Astrocyte (in vitro differentiated cells and primary cell): ENCODE results near the gene HTR2B. TPM values are rescaled to one million over a fixed set of nuclear protein-coding genes. Genes with fewer than 3 reads are reported as not detected.

ENCODE experiments used
- DNase-seq: peaks from one replicate; pipeline ENCODE4 v3.0.0-alpha.2; 2010; ENCODE audit warnings: low read depth
- FAIRE-seq: peaks from 2 replicates; lab custom pipeline; 2011; peaks lifted over from hg19 to GRCh38; lab: Jason Lieb, UNC
- H2AFZ ChIP-seq: 2 replicates; pipeline ENCODE4 v1.6.0; 2012; ENCODE audit warnings: low read depth, low read length, inconsistent platforms
- H3K27ac ChIP-seq: 2 replicates; pipeline ENCODE4 v1.5.1; 2011; ENCODE audit warnings: low read depth, low read length, inconsistent platforms
- H3K27me3 ChIP-seq: 2 replicates; pipeline ENCODE4 v1.6.0; 2011; ENCODE audit warnings: low read length, inconsistent platforms; ENCODE audit not compliant: insufficient read depth
- H3K36me3 ChIP-seq: 2 replicates; pipeline ENCODE4 v1.5.1; 2011; ENCODE audit warnings: low read length, inconsistent platforms; ENCODE audit not compliant: insufficient read depth
- H3K4me1 ChIP-seq: 2 replicates; pipeline ENCODE4 v1.5.1; 2011; ENCODE audit warnings: low read length, inconsistent platforms; ENCODE audit not compliant: insufficient read depth
- H3K4me2 ChIP-seq: 2 replicates; pipeline ENCODE4 v1.6.0; 2012; ENCODE audit warnings: low read length, inconsistent platforms
- H3K4me3 ChIP-seq: 2 replicates; pipeline ENCODE4 v1.5.1; 2011; ENCODE audit warnings: low read depth, mild to moderate bottlenecking, low read length, inconsistent platforms; ENCODE audit not compliant: insufficient read depth
- H3K79me2 ChIP-seq: 2 replicates; pipeline ENCODE4 v1.6.0; 2012; ENCODE audit warnings: mild to moderate bottlenecking, low read length, inconsistent platforms; ENCODE audit not compliant: insufficient read depth
- H3K9ac ChIP-seq: 2 replicates; pipeline ENCODE4 v1.6.0; 2012; ENCODE audit warnings: mild to moderate bottlenecking, low read length, inconsistent platforms
- H3K9me3 ChIP-seq: 2 replicates; pipeline ENCODE4 v1.5.1; 2012; ENCODE audit warnings: low read depth, mild to moderate bottlenecking, low read length, inconsistent platforms; ENCODE audit not compliant: insufficient read depth
- H4K20me1 ChIP-seq: 2 replicates; pipeline ENCODE4 v1.6.0; 2012; ENCODE audit warnings: low read length, inconsistent platforms; ENCODE audit not compliant: insufficient read depth
- H3K27ac Mint-ChIP-seq: one replicate; pipeline ENCODE4 v1.8.0; 2021; ENCODE audit warnings: mild to moderate bottlenecking, mixed read lengths; ENCODE audit not compliant: unreplicated experiment
- H3K27me3 Mint-ChIP-seq: one replicate; pipeline ENCODE4 v1.8.0; 2021; ENCODE audit warnings: low read depth, mixed read lengths; ENCODE audit not compliant: unreplicated experiment
- H3K36me3 Mint-ChIP-seq: one replicate; pipeline ENCODE4 v1.8.0; 2021; ENCODE audit warnings: low read depth, mixed read lengths; ENCODE audit not compliant: unreplicated experiment
- H3K4me1 Mint-ChIP-seq: one replicate; pipeline ENCODE4 v1.8.0; 2021; ENCODE audit warnings: low read depth, mixed read lengths; ENCODE audit not compliant: unreplicated experiment
- H3K4me3 Mint-ChIP-seq: one replicate; pipeline ENCODE4 v1.8.0; 2021; ENCODE audit warnings: mild to moderate bottlenecking, moderate library complexity, mixed read lengths; ENCODE audit not compliant: unreplicated experiment
- H3K9me3 Mint-ChIP-seq: one replicate; pipeline ENCODE4 v1.8.0; 2021; ENCODE audit warnings: mild to moderate bottlenecking, mixed read lengths; ENCODE audit not compliant: unreplicated experiment
- CTCF ChIP-seq: IDR thresholded peaks from 2 replicates; pipeline ENCODE4 v1.5.1; 2011; ENCODE audit warnings: low read depth, mild to moderate bottlenecking, inconsistent platforms, low read length, moderate library complexity; ENCODE audit not compliant: insufficient read depth
- EZH2 ChIP-seq: IDR thresholded peaks from 2 replicates; pipeline ENCODE4 v1.6.1; 2012; ENCODE audit warnings: mild to moderate bottlenecking, low read length, inconsistent platforms; ENCODE audit not compliant: insufficient read depth
- total RNA-seq: library from RNA; stranded (reverse); gene quantifications from 2 replicates; pipeline ENCODE4 v1.2.1, GENCODE V29; 2021

Gene HTR2B
- total RNA-seq, 1 donor from 2014 or later: 0.27 TPM

- H3K9me3 Mint-ChIP-seq: no peaks in the 10 kb centered on the region
- Histone ChIP-seq H2AFZ (no peak overlapping the region), H3K27me3 (no peaks in the 10 kb centered on the region), H3K79me2 (peaks cover 75% of the 10 kb centered on the region), H3K4me1 (peaks cover 17% of the 10 kb centered on the region), H3K27ac (peak overlapping the region; percentile 37), H4K20me1 (peaks cover 60% of the 10 kb centered on the region), H3K9me3 (no peaks in the 10 kb centered on the region), H3K9ac (peak overlapping the region; percentile 100), H3K4me3 (peak overlapping the region; percentile 95), H3K36me3 (peaks cover 27% of the 10 kb centered on the region), H3K4me2 (peak overlapping the region; percentile 98)
- peak overlapping the region; percentile 96 for H3K4me3 Mint-ChIP-seq
- no peak for FAIRE-seq
- peak; percentile 35 for DNase-seq
- peaks cover 4% of the 10 kb centered on the region for H3K36me3 Mint-ChIP-seq
- H3K27ac Mint-ChIP-seq: peak overlapping the region; percentile 50
- TF ChIP-seq EZH2 (no peak), CTCF (no peak)
- H3K27me3 Mint-ChIP-seq: peaks cover 4% of the 10 kb centered on the region
- peaks cover 26% of the 10 kb centered on the region for H3K4me1 Mint-ChIP-seq
Measured at GRCh38 chr2:231058761-231059550, 65.9 kb downstream of the HTR2B start.

Other genes with a start within 250 kb of the HTR2B start
- 0.12 TPM in 1 of 2 replicates, not detected in the other for gene GPR55, start 199.8 kb downstream of the HTR2B start, total RNA-seq
- not detected in 2 replicates for gene SPATA3, start 128.9 kb downstream of the HTR2B start, total RNA-seq
- gene C2orf72, start 87.5 kb downstream of the HTR2B start, total RNA-seq: 0.84 and 1.0 TPM in 2 replicates
- 149 and 151 TPM in 2 replicates for gene PSMD1, start 68.2 kb downstream of the HTR2B start, total RNA-seq
- gene ARMC9, start 73.6 kb upstream of the HTR2B start, total RNA-seq: 42.7 and 52.4 TPM in 2 replicates